Stimulated activated CD4-positive, alpha-beta T cell treated with anti-CD3 and anti-CD28 coated beads, TNF-alpha, amount 100 ng/mL, for 24 hours (primary cell): ENCODE data around the gene EHHADH.
A peak's percentile ranks its signal among the peaks of the same experiment; 100 is the strongest.

ENCODE experiments used
- DNase-seq, 3 experiments: peaks; one replicate each; pipeline ENCODE4 v3.0.0-alpha.2; 2020; ENCODE audit warnings: low read depth in 3 of 3

EHHADH gene

GRCh38 chr3:185199206-185199605 lies 54.6 kb downstream of the EHHADH start:
- no peak for DNase-seq

DNA sequence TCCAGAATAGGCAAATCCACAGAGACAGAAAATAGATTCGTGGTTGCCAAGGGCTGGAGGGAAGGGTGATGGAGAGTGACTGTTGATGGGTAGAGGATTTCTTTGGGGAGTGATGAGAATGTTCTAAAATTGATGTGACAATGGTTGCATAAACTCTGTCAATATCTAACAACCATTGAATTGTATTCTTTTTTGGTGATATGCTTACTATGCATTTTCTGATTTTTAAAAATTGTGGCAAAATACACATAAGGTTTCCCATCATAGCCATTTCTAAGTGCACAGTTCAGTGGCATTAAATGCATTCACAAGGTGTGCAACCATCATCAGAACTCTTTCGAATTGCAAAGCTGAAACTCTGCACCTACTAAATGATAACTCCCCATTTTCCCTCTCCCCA lies 56.8 kb downstream of the EHHADH start:
- DNase-seq, result no peak

DNA sequence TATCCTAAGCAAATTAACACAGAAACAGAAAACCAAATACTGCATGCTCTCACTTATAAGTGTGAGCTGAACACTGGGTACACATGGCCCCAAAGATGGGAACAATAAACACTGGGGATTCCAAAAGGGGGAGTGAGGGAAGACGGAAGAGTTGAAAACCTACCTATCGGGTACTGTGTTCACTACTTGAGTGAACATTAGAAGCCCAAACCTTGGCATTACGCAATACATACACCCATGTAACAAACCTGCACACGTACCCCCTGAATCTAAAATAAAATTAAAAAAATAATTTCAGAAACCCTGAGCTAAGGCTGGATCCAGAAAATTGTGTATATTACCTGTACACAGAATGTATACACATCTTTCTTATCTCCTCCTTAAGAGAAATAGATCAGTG lies 58.2 kb downstream of the EHHADH start:
- DNase-seq, result no peak

- DNase-seq, result no peak
These were observed 65.0 kb downstream of the EHHADH start for GRCh38 chr3:185188816-185189215.

DNA sequence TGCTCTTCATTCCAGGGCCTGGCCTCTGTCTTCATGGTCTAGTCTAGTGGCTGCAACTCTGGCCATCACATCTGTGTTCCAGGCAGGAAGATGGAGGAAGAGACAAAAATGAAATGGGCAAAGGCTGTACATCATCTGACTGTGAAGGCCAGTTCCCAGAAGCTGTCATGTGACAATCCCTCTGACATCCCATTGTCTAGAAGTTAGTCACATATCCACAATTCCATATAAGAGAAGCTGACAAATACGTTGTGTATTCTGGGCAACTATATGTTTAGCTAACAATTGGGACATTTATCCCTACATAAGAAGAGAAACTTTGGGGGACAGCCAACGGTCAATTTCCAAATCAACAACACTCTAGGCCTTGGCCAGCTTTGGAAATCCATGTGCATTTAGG lies 66.5 kb downstream of the EHHADH start:
- DNase-seq, result no peak

- DNase-seq, result peak in 2 of 3 experiments; percentile 2 to 34
These were observed 77.0 kb downstream of the EHHADH start for GRCh38 chr3:185176750-185177359.

GRCh38 chr3:185175370-185175987 lies 78.4 kb downstream of the EHHADH start:
- DNase-seq, result no peak

GRCh38 chr3:185172086-185173049 lies 81.5 kb downstream of the EHHADH start:
- no peak for DNase-seq

- no peak for DNase-seq
These were observed 89.2 kb downstream of the EHHADH start for GRCh38 chr3:185164428-185165217.

- DNase-seq, result no peak
These were observed 91.2 kb downstream of the EHHADH start for GRCh38 chr3:185162634-185163033.

GRCh38 chr3:185161761-185162160 lies 92.1 kb downstream of the EHHADH start:
- DNase-seq, result no peak

- no peak for DNase-seq
These were observed 96.5 kb downstream of the EHHADH start for GRCh38 chr3:185157347-185157746.

DNA sequence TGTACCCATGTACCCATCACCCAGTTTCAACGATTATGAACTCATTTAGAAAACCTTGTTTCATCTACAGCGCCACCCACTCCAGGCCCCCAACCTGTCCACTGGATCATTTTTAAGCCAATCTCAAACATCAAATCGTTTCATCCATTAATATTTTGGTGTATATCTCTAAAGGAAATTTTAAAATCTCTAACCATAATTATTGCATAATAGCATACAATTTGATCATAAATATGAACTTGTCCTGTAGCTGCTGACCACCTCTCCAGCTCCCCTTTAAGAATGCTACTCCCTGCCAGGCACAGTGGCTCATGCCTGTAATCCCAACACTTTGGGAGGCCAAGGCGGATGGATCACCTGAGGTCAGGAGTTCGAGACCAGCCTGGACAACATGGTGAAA lies 98.2 kb downstream of the EHHADH start:
- DNase-seq, result no peak

DNA sequence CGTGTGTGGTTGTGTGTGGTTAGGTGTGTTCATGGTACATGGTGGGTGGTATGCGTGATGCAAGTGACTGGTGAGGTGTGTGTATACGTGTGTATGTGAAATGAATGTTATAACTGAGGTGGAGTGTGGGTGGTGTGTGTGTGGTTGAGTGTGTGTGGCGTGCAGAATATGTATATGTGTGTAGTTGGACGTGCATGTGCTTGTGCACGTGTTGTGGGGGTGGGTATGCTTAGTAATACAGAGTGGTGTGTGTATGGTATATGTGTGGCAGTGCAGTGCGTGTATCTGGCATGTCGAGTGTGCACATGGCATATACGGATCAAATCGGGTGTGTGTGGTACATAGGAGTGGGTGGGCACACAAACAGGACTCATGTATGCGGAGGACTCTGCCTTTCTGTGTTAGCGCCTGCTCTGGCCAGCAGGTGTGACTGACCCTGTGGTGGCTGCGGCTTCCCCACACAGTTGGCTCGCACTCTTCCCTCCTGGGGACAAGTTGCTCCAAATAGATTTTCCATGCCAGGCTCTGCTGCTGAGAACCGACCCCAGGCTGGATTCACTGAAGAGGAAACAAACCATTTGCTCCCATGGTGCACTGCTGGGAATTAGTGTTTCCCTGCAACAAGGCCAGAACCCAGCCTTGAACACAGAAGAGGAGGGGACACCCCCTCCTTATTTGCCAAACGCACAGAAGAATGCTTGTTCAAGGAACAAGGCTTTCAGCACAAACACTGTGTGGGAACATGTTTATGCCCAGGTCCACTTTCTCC lies 99.8 kb downstream of the EHHADH start:
- DNase-seq, result no peak

- DNase-seq, result peak in 1 of 3 experiments; percentile 4
These were observed 100.6 kb downstream of the EHHADH start for GRCh38 chr3:185153171-185153771.

GRCh38 chr3:185152410-185153170 lies 101.3 kb downstream of the EHHADH start, which contains the start of gene C3orf70:
TSS of gene C3orf70 (minus strand) at chr3:185153060. CDS start at chr3:185152823, 237 bp downstream.
- peak in 1 of 3 experiments; percentile 22 for DNase-seq

DNA sequence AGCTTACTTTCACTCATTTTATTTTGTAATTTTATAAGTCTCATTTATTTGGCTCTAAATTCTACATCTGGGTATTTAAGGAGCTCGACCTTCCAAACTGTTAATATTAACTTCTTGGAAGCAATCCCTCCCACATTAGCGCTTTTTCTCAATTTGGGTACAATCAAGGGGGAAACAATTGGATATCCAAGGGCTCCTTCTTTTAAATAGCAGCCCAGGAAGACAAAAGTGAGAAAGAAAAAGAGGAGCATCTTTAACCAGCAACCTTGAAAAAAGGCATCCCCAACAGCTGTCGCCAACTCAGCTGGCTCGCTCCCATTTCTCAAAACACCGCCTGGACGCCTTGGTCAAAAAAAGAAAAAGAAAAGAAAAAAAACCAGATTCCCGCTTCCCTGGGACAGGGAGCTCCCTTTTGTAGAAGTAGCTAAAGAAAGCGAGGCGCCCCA lies 101.9 kb downstream of the EHHADH start:
- no peak for DNase-seq

DNA sequence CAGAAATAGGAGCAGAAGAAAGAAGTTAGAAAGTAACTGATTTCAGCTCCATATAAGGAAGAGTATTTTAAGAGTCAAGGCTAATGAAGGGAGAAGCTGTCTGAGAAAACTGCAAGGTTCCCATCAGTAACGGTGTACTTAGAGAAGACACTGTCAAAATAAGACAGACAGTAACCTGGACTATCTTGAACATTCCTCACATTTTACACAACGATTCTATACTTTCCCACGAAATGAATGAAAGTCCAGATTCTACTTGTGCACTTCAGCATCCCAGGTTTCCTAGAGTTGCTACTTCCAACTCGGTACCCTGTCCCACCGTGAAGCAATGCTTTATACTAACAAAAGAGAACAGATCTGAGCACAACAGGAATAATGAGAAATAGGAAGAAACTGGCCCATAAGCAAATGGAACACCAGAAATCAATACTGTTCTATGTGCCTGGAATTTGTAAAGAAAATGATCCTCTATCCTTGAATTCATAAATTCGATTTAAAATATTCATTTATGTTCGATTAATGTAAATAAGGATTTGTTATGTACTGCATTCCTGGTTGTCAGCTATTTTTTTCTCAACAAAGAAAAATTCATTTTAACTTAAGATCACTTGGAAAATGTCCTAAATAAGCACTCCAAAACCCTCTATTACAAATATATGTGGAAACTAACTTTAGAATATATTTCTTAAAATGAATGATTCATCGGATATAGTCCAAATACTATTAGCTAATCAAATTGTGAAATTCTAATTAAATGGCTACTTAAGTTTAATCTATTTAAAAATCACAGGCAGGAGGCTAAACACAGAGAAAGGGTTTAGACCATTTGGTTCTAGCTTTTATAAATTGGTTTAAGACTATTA lies 102.5 kb downstream of the EHHADH start:
- no peak for DNase-seq

GRCh38 chr3:185150561-185150960 lies 103.3 kb downstream of the EHHADH start:
- DNase-seq, result no peak
